ENCODE measurements around the gene MYLK.

MYLK gene

GRCh38 chr3:123884203-123884831, at the start of gene MYLK:
Gene MYLK, minus strand, starts transcription at chr3:123884332. Its CDS starts 90,491 bp downstream, at chr3:123793841.
- peaks cover 2% of the 10 kb centered on the region; the same call in 1 of the 2 replicates for H3K27me3 ChIP-seq (replicated peaks; ENCODE audit: control insufficient read depth, insufficient read depth, low read length)
- peak; percentile 65 for DNase-seq (ENCODE audit: extremely low read depth, insufficient read length)
- TF ChIP-seq CTCF (IDR thresholded peaks at IDR 0.05; ENCODE audit: insufficient read depth, low read length, poor library complexity, severe bottlenecking): no peak
- peak within 1 kb of the TSS; percentile 55 for H3K4me3 ChIP-seq (replicated peaks; ENCODE audit: low read depth, low read length)
- H3K36me3 ChIP-seq (ENCODE audit: control insufficient read depth, insufficient read depth, low read length): no peaks in the 10 kb centered on the region

GRCh38 chr3:123930445-123930844, 46.3 kb upstream of the MYLK start:
- no peaks in the 10 kb centered on the region for H3K36me3 ChIP-seq (ENCODE audit: control insufficient read depth, insufficient read depth, low read length)
- H3K4me3 ChIP-seq (replicated peaks; ENCODE audit: low read depth, low read length): no peak overlapping the region
- no peak for TF ChIP-seq CTCF (IDR thresholded peaks at IDR 0.05; ENCODE audit: insufficient read depth, low read length, poor library complexity, severe bottlenecking)
- DNase-seq (ENCODE audit: extremely low read depth, insufficient read length): no peak
- H3K27me3 ChIP-seq (replicated peaks; ENCODE audit: control insufficient read depth, insufficient read depth, low read length): no peaks in the 10 kb centered on the region

- DNase-seq (ENCODE audit: extremely low read depth, insufficient read length): no peak
- TF ChIP-seq CTCF (IDR thresholded peaks at IDR 0.05; ENCODE audit: insufficient read depth, low read length, poor library complexity, severe bottlenecking): no peak
- H3K4me3 ChIP-seq (replicated peaks; ENCODE audit: low read depth, low read length): no peak overlapping the region
- H3K27me3 ChIP-seq (replicated peaks; ENCODE audit: control insufficient read depth, insufficient read depth, low read length): no peaks in the 10 kb centered on the region
- no peaks in the 10 kb centered on the region; the same call in 1 of the 2 replicates for H3K36me3 ChIP-seq (ENCODE audit: control insufficient read depth, insufficient read depth, low read length)
Measured at GRCh38 chr3:123929325-123929724, 45.2 kb upstream of the MYLK start.

- H3K27me3 ChIP-seq (replicated peaks; ENCODE audit: control insufficient read depth, insufficient read depth, low read length): no peaks in the 10 kb centered on the region
- DNase-seq (ENCODE audit: extremely low read depth, insufficient read length): no peak
- no peak for TF ChIP-seq CTCF (IDR thresholded peaks at IDR 0.05; ENCODE audit: insufficient read depth, low read length, poor library complexity, severe bottlenecking)
- no peaks in the 10 kb centered on the region; the same call in 1 of the 2 replicates for H3K36me3 ChIP-seq (ENCODE audit: control insufficient read depth, insufficient read depth, low read length)
- H3K4me3 ChIP-seq (replicated peaks; ENCODE audit: low read depth, low read length): no peak overlapping the region
Measured at GRCh38 chr3:123926396-123926795, 42.3 kb upstream of the MYLK start.

GRCh38 chr3:123920868-123921267, 36.7 kb upstream of the MYLK start:
- no peak for TF ChIP-seq CTCF (IDR thresholded peaks at IDR 0.05; ENCODE audit: insufficient read depth, low read length, poor library complexity, severe bottlenecking)
- peaks cover 4% of the 10 kb centered on the region; the same call in 1 of the 2 replicates for H3K36me3 ChIP-seq (ENCODE audit: control insufficient read depth, insufficient read depth, low read length)
- H3K4me3 ChIP-seq (replicated peaks; ENCODE audit: low read depth, low read length): no peak overlapping the region
- no peaks in the 10 kb centered on the region for H3K27me3 ChIP-seq (replicated peaks; ENCODE audit: control insufficient read depth, insufficient read depth, low read length)
- no peak for DNase-seq (ENCODE audit: extremely low read depth, insufficient read length)

Data from GM06990 (cell line).